HG03280 (cell line): Measurements from ENCODE around the gene PIK3C2G.
"Not testable (repeated sequence)": the region's sequence is repeated elsewhere in the genome, so short reads cannot be mapped to it uniquely, and the experiment has no call there.

Experiments
- ATAC-seq: cut with Tn5 transposase; IDR thresholded peaks from one replicate; pipeline ENCODE4 v1.9.1; 2021; ENCODE audit warnings: mild to moderate bottlenecking, moderate library complexity; ENCODE audit not compliant: unreplicated experiment

Gene PIK3C2G, protein sequence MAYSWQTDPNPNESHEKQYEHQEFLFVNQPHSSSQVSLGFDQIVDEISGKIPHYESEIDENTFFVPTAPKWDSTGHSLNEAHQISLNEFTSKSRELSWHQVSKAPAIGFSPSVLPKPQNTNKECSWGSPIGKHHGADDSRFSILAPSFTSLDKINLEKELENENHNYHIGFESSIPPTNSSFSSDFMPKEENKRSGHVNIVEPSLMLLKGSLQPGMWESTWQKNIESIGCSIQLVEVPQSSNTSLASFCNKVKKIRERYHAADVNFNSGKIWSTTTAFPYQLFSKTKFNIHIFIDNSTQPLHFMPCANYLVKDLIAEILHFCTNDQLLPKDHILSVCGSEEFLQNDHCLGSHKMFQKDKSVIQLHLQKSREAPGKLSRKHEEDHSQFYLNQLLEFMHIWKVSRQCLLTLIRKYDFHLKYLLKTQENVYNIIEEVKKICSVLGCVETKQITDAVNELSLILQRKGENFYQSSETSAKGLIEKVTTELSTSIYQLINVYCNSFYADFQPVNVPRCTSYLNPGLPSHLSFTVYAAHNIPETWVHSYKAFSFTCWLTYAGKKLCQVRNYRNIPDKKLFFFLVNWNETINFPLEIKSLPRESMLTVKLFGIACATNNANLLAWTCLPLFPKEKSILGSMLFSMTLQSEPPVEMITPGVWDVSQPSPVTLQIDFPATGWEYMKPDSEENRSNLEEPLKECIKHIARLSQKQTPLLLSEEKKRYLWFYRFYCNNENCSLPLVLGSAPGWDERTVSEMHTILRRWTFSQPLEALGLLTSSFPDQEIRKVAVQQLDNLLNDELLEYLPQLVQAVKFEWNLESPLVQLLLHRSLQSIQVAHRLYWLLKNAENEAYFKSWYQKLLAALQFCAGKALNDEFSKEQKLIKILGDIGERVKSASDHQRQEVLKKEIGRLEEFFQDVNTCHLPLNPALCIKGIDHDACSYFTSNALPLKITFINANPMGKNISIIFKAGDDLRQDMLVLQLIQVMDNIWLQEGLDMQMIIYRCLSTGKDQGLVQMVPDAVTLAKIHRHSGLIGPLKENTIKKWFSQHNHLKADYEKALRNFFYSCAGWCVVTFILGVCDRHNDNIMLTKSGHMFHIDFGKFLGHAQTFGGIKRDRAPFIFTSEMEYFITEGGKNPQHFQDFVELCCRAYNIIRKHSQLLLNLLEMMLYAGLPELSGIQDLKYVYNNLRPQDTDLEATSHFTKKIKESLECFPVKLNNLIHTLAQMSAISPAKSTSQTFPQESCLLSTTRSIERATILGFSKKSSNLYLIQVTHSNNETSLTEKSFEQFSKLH (N-terminal part only)

DNA sequence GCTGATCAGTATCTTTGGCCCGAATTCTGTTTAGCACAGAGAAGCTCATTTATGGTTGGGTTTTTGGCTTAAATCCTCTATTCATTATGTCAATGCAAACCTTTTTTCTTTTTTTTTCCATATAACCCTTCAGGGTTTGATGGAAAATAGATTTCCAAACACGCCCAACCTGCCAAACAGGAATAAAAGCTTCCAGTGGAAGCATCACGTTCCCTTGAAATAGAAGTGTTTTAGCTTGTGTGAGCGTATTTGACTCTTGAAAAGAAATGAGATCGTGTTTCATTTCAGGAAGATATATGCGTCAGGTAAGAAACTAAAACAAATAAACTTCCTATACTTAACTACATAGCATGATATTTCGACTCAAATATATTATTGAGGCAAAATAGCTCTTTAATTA, at the start of gene PIK3C2G:
PIK3C2G (plus strand) TSS at position 246 of the 400 bp plus-strand sequence. CDS start 20,564 bp downstream, outside the sequence.
- no peak for ATAC-seq

GRCh38 chr12:18217966-18218365, 43.4 kb upstream of the PIK3C2G start:
- no peak for ATAC-seq

- ATAC-seq = no peak
Observed at GRCh38 chr12:18221726-18222125, 39.6 kb upstream of the PIK3C2G start.

GRCh38 chr12:18222699-18223098, 38.6 kb upstream of the PIK3C2G start:
- ATAC-seq = no peak

- ATAC-seq = no peak
Observed at GRCh38 chr12:18224745-18225144, 36.6 kb upstream of the PIK3C2G start.

- ATAC-seq = no peak
Observed at GRCh38 chr12:18239526-18239925, 21.8 kb upstream of the PIK3C2G start.

DNA sequence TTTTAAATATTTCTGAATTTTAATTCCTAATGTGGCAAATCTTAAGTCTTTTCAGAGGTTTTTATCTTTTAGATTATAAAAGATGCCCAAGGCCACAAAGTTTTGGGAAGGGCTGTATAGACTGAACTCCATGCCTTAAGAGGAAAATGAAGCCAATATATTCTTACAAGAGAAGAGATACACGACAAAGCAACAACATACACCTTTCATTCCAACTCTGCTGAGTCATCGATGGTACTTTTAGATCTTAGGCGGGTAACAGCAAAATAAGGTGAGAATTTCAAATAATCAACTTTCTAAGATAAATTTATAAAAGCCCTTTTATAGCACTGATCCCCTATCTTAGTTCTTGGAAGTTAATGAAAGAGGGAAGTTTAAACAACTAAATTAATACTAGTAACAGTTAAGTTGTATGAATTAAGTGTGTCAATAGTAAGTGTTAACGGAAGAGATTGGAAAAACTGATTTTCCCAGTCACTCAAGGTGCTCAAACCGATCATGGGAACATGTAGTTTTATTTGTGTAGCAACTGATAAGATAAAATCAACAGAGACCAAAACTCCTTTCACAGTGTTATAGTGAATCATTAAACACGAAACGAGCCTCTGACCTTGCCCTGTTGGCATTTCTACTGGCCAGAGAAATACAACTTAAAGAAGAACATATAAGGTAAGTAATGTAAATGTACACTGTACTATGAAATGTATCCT, 18.8 kb upstream of the PIK3C2G start:
- ATAC-seq = no peak

- ATAC-seq = no peak
Observed at GRCh38 chr12:18243238-18243637, 18.1 kb upstream of the PIK3C2G start.

DNA sequence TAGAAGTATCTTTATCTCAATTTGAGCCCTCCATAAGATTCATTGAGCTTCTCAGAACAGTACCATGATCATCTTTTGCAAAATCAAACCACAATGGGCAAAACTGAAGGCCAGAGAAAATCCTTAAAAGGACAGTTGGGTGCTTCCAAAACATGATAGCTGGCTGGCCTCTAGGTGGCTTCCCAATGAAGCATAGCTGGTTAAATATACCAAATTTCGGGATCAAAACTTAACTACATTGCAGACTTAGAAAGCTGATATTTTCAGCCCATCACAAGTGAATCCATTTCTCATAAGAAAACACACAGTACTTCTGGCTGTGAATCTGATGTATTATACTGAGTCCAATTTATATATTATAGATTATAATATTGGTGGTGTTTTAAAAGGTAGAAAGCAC, 15.3 kb upstream of the PIK3C2G start:
- no peak for ATAC-seq

- no peak for ATAC-seq
Observed at GRCh38 chr12:18250313-18250916, 10.9 kb upstream of the PIK3C2G start.

GRCh38 chr12:18254081-18254480, 7.2 kb upstream of the PIK3C2G start:
- ATAC-seq = no peak

- ATAC-seq = not testable (repeated sequence)
Observed at GRCh38 chr12:18255004-18255403, 6.3 kb upstream of the PIK3C2G start.

DNA sequence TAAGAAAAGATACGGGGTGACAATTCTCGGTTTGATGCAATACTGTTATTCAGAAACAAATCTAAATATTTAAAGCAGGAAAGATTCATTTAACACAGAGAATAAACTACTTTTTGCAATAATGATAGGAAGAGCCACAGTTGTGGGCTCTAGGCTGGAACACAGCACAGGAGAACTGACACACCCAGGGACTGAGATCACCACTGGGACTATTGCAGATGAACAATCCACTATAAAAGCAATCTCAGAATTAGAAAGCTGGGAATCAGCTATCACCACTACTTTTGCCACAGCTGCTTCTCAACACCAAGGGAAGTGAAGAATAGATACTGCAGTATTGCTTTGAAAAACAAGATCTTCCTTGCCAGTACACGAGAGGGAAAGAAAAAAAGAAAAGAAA, 4.1 kb upstream of the PIK3C2G start:
- no peak for ATAC-seq

DNA sequence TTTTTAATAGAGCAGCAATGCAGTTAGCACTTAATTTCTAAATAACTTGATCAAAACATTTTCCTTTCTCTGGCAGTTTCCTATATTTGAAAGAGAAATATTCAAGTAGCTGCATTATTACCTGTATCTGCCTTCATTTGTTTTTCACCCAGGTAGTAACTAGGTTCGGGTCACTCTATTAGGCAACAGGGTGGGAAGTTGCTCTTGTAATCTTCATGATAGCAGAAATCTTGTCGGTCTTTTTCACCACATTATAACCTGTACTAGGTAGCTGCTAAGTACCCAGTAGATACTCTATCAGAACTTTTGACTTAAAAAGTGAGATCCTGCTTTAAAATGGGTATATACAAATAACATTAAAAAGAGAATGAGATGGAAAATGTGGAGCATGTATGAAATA, 2.4 kb upstream of the PIK3C2G start:
- no peak for ATAC-seq

GRCh38 chr12:18259906-18260682, 1.2 kb upstream of the PIK3C2G start:
- no peak for ATAC-seq

GRCh38 chr12:18261906-18262305, 588 bp downstream of the PIK3C2G start:
- ATAC-seq = no peak

DNA sequence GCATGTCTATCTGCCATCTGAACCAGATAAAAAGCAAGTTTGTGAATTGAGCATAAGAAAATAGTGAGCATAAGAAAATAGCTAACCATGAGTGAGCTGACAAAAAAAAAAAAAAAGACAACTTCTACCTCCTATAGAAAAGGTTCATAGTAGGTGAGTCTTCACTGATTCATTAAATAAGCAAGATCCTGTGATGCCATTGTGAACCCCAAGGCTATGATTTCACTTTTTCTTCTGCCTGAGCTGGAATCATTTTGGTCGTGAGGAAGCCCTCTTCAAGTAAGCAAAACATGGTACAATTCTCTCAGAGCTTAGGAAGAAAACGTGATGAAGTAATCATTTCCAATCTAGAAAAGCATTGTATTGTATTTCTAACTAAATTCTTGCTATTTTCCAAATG, 1.2 kb downstream of the PIK3C2G start:
- no peak for ATAC-seq

DNA sequence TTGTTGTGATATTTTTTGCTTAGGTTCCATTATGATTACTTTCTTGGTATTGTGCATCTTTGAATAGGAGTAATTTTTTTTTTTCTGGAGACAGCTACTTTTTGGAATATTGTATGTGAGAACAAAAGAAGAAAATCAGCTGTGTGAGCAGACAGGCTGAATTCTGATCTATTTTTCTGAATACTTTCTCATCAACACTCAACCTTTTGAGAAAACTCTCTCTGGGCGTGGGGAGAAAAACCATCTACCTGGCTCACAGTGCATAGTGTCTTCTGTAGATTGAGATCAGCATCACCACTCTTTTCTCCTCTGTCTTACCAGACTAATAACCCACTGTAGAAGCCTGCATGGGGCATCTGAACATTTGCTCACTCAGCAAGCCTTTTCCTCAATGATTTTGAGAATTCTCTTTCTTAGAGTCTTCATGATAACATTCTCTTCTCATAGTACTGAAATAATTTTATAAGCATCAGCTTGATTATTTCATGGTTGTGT, 3.3 kb downstream of the PIK3C2G start:
- no peak for ATAC-seq
